Colonic mucosa (tissue), 4 donors: ENCODE measurements around the gene DHRS7C. TPM values are rescaled to one million over a fixed set of nuclear protein-coding genes. Genes with fewer than 3 reads are reported as not detected.

Experiments used
- DNase-seq: peaks from one replicate; pipeline ENCODE4 v3.0.0-alpha.2; 2020
- H3K27ac ChIP-seq: fragments of 200-600 bp; one replicate; pipeline ENCODE4 v1.8.0; 2021
- H3K27me3 ChIP-seq: fragments of 200-600 bp; one replicate; pipeline ENCODE4 v1.8.0; 2021
- H3K36me3 ChIP-seq: fragments of 200-600 bp; one replicate; pipeline ENCODE4 v1.8.0; 2021
- H3K4me1 ChIP-seq: fragments of 200-600 bp; one replicate; pipeline ENCODE4 v1.8.0; 2021; ENCODE audit warnings: mild to moderate bottlenecking
- H3K4me3 ChIP-seq: fragments of 200-600 bp; one replicate; pipeline ENCODE4 v1.8.0; 2021
- H3K9ac ChIP-seq, 2 donors: one replicate each; pipeline ENCODE4 v1.7.0; 2013; ENCODE audit warnings: control low read depth in 2 of 2, low read depth in 2 of 2, low read length in 2 of 2
- H3K9me3 ChIP-seq: fragments of 200-600 bp; one replicate; pipeline ENCODE4 v1.8.0; 2021
- CTCF ChIP-seq: fragments of 200-600 bp; IDR thresholded peaks from one replicate; pipeline ENCODE4 v1.8.0; 2022; ENCODE audit warnings: antibody characterized with exemption, mild to moderate bottlenecking
- intact Hi-C: fragments of 100-400 bp; cut with DNase I; formaldehyde crosslinking; loops from one replicate; pipeline ENCODE4 v1.14.1; 2022
- total RNA-seq, 2 donors: library from RNA; stranded (reverse); fragmentation: NEBNext Ultra II Directional in 1 of 2; extraction: Animal tissue kit (Norgen Biotek cat#: 25700) in 1 of 2; gene quantifications; one replicate each; pipeline ENCODE4 v1.2.1, GENCODE V29; 2021
- donor health status: healthy.
- donor health status: DM: no; HTN: no; CAD: no.
- donor health status: DM: no; HTN: no; CAD: no.

DHRS7C gene
- total RNA-seq, 2 donors from 2014 or later, result 0.40 TPM; not detected in 1

- no peak for TF ChIP-seq CTCF
- Histone ChIP-seq H3K9me3 (no peaks in the 10 kb centered on the region), H3K4me1 (no peaks in the 10 kb centered on the region), H3K36me3 (no peaks in the 10 kb centered on the region), H3K4me3 (no peak within 1 kb of the TSS), H3K9ac (no peak within 1 kb of the TSS), H3K27ac (no peak within 1 kb of the TSS), H3K27me3 (no peaks in the 10 kb centered on the region)
- no peak for DNase-seq
- intact Hi-C loops, result no loop called here
Observed at GRCh38 chr17:9821921-9822320, 30.5 kb upstream of the DHRS7C start, which contains the start of gene GSG1L2. GSG1L2 (minus strand) TSS chr17:9822079; CDS start chr17:9822071, 8 bp downstream.

- no peak overlapping the region for H3K4me3 ChIP-seq
- DNase-seq, result no peak
- intact Hi-C loops, result no loop called here
- H3K9me3 ChIP-seq, result no peaks in the 10 kb centered on the region
- no peaks in the 10 kb centered on the region for H3K4me1 ChIP-seq
- H3K36me3 ChIP-seq, result no peaks in the 10 kb centered on the region
- H3K27ac ChIP-seq, result no peak overlapping the region
- no peaks in the 10 kb centered on the region for H3K27me3 ChIP-seq
- no peak for TF ChIP-seq CTCF
- H3K9ac ChIP-seq, result no peak overlapping the region
Observed at GRCh38 chr17:9820448-9820847, 29.1 kb upstream of the DHRS7C start.

GRCh38 chr17:9818760-9819159 lies 27.4 kb upstream of the DHRS7C start:
- no peak overlapping the region for H3K27ac ChIP-seq
- H3K9me3 ChIP-seq, result no peaks in the 10 kb centered on the region
- H3K36me3 ChIP-seq, result no peaks in the 10 kb centered on the region
- H3K4me3 ChIP-seq, result no peak overlapping the region
- no peak for DNase-seq
- no peaks in the 10 kb centered on the region for H3K4me1 ChIP-seq
- H3K9ac ChIP-seq, result no peak overlapping the region
- H3K27me3 ChIP-seq, result no peaks in the 10 kb centered on the region
- TF ChIP-seq CTCF, result no peak
- intact Hi-C loops, result no loop called here

GRCh38 chr17:9817086-9817485 lies 25.7 kb upstream of the DHRS7C start:
- Histone ChIP-seq H3K4me1 (no peaks in the 10 kb centered on the region), H3K27ac (no peak overlapping the region), H3K36me3 (no peaks in the 10 kb centered on the region), H3K9ac (no peak overlapping the region), H3K4me3 (no peak overlapping the region), H3K27me3 (no peaks in the 10 kb centered on the region), H3K9me3 (no peaks in the 10 kb centered on the region)
- no peak for DNase-seq
- intact Hi-C loops, result no loop called here
- TF ChIP-seq CTCF, result no peak

GRCh38 chr17:9816472-9816871 lies 25.1 kb upstream of the DHRS7C start:
- H3K27me3 ChIP-seq, result no peaks in the 10 kb centered on the region
- no peak for TF ChIP-seq CTCF
- no peak overlapping the region for H3K4me3 ChIP-seq
- no peak for DNase-seq
- no peaks in the 10 kb centered on the region for H3K4me1 ChIP-seq
- H3K27ac ChIP-seq, result no peak overlapping the region
- H3K9me3 ChIP-seq, result no peaks in the 10 kb centered on the region
- intact Hi-C loops, result no loop called here
- no peaks in the 10 kb centered on the region for H3K36me3 ChIP-seq
- no peak overlapping the region for H3K9ac ChIP-seq
